Fibroblast of skin of right biceps (primary cell): Measurements from ENCODE around the gene FAM118B.

Experiments
- DNase-seq: peaks from one replicate; pipeline ENCODE4 v3.0.0-alpha.2; 2013

Gene FAM118B

DNA sequence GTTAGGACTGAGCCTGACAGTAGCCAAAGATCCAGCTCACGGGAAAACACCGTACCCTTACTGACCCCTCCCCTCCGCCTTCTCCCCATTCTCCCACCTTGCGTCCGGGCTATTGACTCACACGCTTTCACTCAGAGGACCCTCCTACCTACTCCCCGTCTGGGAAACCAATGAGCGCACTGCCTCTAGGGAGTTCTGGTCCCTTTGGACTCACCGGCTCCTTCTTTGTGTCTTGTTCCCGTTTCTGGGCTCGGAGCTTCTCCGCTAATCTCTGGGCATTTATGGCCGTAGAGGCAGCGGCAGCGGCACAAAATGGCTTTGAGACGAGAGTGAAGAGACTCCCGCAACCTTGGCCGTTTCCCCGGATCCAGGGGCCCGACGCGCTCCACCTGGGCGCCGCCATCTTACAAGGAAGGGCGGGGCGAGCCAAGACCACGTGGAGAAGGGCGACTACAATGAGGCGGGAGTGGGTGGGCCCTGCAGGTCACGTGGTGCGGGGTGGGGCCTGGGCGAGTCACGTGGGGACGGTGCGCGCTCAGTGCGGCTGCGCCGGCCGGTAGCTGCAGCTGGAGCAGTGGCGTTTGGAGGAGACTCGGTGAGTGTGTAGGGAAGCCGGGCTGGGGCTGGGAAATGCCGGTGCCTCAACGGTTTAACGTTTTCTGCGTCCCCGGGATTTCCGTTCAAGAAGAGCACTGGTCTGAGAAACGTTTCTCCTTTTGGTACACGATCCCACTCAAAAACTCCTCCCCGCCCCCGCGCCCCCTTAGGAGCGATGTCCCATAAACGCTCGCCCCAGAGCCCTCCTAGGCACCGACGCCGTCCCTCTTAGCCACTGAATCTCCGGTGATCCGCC, at the start of gene FAM118B, which contains the start of gene RPUSD4:
FAM118B (plus strand) TSS at position 547 of the 853 bp plus-strand sequence. CDS start 23,220 bp downstream, outside the sequence.
RPUSD4 (minus strand) TSS at position 415 of the 853 bp plus-strand sequence; CDS start at position 403, 12 bp downstream.
- DNase-seq = peak; percentile 96

DNA sequence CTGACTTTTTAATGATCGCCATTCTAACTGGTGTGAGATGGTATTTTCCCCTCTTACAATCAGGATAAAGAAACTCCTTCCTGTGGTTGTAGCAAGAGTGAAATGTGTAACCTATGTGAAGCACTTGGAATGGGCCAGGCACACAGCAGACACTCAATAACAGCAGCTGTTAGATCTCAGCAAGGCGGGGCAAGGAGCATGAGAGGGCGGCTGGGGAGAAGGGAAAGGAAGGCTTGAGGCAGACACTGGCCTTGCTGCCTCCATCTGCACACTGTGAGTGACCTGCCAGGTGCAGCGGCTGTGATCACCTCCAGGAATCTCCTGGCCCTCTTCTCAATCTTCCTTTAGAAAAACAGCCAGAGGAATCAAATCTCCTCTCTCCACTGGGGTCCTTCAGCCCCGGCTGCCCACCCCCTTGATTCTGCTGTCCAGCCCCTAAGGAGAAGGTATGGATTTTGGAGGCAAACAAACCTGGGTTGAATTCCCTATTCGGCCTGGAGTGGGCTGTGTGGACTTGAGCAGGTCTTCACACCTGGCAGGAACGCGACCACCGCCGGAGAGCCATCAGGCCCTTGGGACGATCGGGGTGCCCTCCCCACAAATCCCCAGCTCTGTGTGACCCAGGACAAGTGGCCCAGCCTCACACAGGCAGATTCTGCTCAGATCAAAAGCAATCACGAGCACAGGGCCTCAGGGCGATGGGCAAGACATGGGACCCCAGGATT, 49.1 kb upstream of the FAM118B start:
- DNase-seq = no peak

DNA sequence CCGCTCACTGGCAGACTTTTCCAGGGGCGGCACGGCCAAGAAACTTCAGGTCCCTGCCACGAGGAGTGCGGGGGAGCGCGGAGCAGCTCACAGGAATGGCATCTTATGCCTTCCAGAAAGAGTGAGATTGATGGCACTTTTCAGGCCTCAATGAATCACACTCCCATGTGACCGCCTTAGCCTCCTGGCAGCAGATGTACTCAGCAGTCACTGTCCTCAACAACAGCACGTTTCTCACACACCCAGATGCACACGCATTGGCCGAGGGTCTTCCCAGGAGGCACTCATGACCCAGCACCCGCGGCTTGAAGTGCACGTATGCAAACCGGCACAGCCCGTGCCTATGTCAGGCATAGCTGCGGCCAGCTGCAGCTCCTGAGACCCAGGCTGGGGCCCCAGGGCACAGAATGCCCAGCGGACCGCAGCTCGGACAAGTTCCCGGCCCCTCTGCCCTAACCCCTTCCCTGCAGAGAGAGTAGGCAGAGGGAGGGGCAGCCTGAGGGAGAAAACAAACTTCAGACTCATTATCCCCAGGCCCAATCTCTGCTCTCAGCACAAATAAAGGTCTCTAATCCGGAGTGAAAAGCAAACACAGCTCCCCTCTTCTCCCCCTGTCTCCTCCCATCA, 48.4 kb upstream of the FAM118B start:
- peak; percentile 93 for DNase-seq

DNA sequence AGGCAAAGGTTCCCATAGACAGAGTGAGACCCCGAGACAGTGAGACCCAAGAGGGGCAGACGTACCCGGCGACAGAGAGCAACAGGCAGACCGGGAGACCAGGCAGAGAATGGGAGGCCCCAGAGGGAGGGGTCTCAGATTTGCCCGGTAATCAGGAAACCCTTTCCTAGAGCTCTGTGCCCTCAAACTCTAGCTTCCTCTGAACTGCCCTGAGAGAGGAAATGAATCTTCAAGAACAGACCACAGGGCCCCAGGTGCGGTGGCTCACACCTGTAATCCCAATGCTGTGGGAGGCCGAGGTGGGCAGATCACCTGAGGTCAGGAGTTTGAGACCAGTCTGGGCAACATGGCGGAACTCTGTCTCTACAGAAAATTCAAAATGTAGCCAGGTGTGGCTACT, 47.8 kb upstream of the FAM118B start:
- DNase-seq = no peak

DNA sequence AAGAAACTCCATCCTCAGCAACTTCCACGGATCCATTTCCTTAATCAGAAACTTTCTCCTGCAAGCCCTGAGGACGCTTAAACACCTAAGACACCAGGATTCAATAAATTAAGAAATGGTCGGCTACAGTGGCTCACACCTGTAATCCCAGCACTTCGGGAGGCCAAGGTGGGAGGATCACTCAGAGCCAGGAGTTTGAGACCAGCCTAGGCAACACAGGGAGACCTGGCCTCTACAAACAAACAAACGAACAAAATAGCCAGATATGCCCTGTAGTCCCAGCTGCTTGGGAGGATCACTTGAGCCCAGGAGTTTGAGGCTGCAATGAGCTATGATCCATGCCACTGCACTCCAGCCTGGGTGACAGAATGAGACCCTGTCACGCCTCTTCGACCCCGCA, 46.8 kb upstream of the FAM118B start:
- no peak for DNase-seq

DNA sequence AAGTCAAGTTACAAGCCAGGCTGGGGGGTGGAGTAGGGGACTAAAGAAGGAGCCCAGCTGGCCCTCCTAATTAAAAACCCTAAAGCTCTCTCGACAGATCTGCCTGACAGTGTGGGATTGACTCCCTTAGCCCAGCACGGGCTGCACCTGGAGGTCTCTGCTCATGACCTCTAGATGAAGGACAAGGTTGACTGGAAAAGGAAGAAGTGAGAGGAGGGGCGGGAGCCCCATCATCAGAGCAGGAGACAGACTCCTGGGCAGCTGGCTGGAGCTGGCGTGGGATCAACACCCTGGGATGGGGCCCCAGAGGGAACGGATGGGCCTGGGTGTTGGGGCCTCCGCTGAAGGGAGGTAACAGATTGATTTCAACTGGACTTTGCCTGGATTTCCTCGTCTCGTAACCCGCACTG, 46.3 kb upstream of the FAM118B start:
- DNase-seq = no peak

DNA sequence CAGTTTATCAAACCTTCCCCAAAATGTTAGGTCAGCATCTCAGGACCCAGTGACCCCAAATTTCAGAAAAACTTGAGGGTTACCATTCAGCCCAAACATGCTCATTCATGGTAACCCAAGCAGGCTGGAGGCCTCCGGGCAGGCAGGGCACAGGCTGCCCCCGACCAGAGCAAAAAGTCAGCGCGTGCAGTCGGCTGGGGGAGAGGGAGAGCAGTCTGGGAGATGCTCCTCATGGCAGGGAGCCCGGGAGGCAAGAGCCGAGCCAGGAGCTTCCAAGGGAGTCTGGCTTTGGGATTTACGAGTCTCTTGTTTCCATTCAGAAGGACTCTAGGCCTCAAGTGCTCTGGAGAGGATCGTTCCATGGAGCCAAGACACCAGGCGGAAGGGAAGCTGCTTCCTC, 45.8 kb upstream of the FAM118B start:
- DNase-seq = no peak

DNA sequence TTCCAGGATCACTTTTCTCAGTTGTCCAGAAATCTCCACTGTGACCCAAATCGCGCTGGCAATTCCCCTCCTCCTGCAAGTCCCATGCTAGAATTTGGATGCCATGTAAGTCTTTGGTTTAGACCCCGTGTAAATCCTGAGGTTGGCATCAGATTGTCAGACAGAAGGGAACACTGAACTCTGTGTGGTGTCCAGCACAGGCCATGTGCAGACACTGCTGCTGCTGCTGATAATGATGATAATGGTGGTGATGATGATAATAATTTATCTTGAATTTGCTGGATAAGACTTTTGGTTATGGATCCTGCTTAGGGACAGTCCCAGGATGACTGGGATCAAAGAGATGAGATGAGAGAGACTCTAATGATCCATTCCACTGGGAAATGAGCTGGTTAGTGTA, 45.2 kb upstream of the FAM118B start:
- DNase-seq = no peak

DNA sequence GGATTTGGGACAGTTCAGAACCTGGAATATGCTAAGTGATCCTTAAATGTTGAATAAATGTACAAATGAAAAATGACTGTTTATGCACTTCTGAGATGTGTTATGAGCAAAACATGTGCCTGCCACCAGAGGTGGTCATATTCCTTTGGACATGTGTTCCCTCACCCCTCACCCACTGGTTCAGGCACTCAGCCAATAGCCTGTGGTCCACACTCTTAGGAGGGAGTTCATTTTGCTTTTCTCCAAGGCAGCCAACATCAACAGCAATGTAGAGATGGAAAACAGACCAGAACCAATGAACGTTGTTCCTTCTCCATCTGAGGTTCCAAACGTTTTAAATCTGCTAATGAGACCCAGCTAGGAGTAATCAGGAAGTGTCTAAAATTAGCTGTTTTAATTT, 44.1 kb upstream of the FAM118B start:
- DNase-seq = peak; percentile 38

DNA sequence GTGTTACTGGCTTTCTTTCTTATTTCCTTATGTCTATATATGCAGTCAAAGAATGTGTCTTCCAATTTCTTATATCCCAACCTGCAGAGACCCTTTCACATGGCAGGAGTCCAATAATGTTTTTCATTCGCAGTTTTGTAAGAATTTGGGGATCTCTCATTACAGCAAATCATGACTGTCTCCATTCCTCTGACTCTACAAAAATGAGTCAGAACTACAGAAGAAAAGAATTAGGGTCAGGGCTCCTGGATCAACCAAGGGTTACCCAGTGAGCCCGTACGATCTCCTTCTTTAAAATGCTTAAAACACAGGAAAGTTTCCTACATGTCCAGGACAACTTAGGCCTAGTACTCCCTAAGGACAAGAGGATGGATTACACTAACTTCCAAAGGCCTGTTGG, 42.3 kb upstream of the FAM118B start:
- DNase-seq = peak; percentile 25

DNA sequence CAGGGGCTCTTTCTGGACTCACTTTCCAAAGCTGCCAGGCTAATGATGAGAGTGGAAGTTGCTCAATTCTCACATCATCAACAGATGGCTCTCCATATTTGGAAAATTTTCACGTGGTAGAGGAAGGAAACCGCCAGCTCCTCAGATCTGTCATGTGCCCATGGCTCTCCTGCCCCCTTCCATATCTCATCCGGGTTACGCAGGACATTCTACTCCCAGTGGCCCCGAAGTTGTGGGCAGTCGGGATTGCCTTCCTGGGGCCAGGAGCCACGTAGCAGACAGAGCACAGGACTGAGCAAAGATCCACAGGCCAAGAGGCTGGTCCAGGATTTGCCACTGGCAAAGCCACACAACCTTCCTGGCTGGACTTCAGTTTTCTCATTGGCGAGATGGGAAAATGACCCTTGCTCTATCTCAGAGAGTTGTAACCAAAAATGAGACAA, 39.0 kb upstream of the FAM118B start:
- peak; percentile 84 for DNase-seq

DNA sequence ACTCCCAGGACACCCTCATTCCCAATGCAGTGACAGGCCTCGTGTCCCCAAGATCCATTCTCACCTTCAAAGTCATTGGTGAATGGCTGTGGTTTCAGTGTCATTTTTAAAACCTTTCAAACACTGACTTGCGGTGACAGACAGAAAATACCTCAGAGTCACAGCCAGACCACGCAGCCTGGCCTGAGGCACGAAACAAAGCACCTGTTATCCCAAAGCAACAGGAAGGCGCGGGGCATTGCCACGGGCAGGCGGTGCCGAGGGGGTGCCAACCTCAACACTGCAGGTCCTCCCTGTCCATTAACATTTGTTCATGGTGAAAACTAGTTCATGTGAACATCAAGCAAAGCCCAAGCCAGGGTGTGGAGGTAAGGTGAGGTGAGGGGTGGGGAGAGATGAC, 38.3 kb upstream of the FAM118B start:
- no peak for DNase-seq

DNA sequence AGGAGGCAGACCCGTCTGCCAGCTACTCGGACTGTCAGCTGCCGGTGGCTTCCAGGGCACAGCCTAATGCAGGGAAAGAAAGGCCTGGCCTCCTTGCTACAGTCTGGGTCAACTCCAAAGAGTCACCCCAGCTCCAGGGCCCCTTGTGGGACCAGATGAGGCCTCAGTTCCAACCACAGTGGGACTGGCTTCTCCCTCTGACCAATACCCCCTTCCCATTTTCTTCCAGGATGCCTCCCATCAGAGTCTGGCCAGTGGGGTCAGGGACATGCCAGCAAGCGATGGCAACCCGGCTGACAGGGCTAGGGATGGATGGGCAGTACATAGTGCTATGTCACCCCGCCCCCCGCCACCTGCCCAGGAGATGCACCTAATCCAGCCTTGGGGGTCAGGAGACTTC, 36.8 kb upstream of the FAM118B start:
- no peak for DNase-seq

DNA sequence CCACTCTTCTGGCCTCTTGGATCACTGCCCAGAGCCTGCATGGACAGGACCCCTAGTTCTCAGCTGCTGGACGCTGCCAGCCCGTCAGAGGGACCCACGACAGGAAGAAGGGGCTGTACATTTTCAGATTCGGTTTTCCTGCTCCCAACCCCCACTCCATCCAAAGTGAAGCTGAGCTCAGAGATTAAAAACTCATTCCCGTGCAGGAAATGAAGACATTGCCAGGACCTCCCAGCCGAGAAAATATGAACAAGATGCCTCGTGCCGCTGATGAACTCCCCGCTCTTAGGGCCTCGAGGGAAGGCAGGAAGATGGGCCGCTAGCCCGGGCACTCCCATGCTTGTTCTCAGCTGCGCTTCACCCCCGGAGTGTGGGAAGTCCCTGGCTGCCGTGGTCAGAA, 36.2 kb upstream of the FAM118B start:
- DNase-seq = peak; percentile 64

DNA sequence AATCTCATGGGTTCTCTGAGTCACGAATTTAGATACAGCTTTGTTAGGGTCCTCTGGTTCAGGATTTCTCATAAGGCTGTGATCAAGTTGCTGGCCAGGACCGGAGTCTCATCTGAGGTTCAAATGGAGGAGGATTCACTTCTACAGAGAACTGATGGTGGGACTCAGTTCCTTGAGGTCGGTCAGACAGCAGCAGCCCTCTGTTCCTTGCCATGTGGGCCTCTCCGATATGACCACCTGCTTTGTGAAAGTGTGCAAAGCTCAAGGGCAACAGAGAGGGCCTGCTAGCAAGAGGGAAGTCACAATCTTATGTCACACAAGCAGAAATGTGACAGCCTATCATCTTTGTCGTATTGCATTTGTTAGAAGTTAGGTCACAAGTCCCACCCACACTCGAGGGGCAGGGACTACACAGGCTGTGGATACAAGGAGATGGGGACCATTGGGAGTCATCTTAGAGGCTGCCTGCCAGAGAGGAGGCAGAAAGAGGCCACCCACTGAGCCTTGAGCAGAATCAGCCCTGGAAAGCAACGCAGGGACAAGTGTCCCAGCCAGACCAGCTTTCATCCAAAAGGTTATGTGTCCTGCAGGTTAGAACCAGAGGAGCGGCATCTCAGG, 34.6 kb upstream of the FAM118B start:
- no peak for DNase-seq

DNA sequence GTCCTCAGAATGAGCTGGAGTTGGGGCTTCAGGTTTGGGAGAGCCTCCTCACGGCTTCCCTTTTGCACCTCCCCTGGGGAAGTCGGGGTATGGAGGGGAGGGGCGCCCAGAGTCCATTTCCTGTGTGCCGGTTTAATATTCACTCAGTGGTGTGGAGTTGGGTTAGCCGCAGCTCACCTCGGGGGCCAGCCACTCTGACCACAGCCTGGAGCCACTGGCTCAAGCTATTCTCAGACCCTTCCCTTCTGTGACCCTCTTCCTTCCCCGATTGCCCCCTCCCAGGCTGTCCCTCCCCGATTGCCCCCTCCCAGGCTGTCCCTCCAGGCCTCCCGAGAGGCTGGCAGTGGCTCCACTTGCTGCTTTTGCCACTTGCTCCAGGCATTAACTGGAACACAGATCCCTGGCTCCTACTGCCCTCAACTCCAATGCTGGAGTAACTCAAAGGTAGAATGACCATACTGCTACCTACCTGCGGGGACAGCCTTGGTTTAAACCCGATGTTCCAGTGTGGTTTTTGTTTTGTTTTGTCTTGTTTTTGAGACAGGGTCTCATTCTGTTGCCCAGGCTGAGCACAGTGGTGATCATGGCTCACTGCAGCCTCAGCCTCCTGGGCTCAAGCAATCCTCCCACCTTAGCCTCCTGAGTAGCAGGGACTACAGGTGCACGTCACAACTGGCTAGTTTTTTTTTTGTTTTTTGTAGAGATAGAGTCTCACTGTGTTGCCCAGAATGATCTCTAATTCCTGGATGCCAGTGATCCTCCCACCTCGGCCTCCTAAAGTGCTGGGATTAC, 29.4 kb upstream of the FAM118B start:
- DNase-seq = no peak

DNA sequence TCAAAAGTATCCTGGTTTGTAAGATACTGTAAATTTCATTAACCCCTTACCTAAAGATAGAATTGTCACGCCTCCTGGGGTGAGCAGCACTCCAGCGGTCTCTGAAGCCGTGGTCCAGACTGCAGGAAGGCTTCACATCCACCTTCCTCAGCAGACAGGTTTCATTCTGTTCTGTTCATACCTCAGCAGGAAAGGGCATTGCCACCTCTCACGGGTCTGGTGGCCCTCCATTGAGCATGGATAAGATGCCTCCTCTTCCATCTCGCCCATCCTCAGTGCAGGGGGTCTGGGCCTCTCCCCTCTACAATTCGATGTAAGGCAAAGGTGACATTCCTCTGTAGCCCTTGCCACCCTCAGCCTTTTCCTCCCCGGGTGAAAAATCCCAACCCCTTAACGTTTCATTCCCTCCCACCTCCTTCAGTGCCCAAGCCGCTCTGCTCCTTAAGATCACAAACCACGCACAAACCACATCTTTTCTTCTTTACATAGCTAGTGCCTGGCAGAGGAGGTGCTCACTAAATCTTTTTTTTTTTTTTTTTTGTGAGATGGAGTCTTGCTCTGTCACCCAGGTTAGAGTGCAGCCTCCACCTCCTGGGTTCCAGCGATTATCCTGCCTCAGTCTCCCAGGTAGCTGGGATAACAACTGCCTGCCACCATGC, 28.7 kb upstream of the FAM118B start:
- DNase-seq = no peak

DNA sequence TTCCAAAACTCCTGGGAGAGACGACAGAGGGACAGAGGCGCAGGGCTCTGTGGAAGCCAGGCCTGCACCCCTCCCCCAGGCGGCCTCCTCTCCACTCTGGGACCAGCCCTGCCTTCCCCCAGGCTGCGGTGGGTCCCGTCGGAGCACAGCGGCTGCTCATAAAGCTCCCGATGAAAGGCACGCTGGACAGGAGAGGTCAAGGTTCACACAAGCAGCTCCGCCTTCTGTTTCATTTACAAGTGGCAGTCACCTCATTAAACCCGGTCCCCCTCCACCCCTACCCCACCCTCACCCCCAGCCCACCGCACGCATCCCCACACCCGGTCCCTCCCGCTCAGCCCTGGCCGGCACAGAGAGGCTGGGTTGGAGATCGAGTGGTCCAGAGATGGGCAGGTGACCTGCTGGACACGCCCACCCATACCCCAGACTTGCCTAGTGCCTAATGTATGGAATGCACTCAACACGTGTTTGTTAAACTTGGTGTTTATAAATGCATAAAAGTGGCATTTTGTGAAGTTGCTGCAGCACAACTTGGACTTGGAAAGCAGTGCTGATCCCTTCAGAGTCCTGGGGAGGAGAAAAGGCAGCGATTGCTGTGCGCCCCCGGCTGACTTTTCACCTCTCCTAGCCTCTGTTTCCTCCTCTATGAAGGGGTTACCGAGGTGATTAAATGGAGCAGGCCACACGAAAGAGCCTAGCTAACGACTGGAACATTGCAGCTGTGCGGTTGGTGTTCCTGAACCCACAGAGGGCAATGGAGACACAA, 26.1 kb upstream of the FAM118B start:
- no peak for DNase-seq

DNA sequence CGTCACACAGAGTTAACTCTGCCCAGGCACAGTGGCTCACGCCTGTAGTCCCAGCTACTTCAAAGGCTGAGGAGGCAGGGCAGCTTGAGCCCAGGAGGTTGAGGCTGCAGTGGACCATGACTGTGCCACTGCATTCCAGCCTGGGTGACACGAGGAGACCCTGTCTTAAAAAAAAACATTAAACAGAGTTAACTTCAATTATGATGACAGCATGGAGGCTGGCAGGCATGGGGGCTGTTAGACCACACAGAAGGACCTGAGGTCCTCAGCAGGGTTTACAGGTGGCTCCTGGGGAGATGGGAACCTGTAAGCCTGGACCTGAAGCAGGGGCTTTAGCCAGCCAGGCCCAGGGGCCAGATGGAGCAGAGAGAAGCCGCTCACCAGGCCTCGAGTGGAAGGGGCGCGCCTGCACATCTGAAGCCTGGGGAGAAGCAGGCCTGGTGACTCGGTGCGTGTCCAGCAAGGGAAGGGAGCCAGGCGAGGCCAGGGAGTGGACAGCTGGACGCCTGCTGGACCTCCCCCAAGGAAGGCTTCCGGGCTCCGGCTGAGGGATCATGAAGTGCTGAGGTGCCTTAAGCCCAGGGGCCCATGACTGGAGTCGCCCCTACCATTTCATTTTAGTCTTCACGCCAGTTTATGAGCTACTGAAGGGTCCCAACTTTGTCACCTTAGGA, 25.4 kb upstream of the FAM118B start:
- no peak for DNase-seq
